ENCODE data around the gene P3H2.

Gene P3H2

DNA sequence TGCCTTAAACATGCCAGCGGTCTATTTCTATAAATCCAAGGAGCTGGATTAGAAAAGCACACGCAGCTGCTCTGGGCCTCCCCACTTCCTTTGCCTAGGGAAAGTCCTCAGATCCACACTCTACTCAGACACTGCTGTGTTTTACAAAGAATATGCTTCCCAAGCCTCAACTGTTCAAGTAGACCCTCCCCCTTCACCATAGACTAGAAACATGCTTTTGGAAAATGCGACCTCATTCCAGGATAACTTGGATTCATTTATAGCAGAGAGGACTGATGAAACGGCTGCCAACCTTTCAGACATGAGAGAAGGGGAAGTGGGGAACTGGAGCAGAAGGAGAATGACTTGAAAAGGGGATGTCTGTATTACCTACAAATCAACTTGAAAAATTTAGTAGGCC, 64.0 kb downstream of the P3H2 start:
- DNase-seq: no peak

DNA sequence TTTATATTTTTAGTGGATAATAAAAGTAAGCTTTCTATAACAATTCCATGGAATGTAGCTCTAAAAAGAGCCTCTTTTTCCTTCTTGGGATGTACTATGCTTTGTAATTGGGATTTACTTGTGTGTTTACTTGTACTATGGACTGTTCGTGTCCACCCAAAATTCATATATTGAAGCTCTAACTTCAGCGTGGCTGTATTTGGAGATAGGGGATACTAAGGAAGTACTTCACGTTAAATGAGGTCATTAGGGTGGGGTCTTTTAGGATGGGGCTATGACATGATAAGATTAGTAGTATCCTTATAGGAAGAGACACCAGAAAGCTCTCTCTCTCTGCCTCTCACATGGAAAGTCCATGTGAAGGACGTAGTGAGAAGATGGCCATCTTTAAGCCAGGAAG, 64.9 kb downstream of the P3H2 start:
- no peaks in the 10 kb centered on the region for H3K79me2 ChIP-seq (ENCODE audit: insufficient read depth, low read length)
- H3K27me3 ChIP-seq (ENCODE audit: insufficient read depth, low read length, poor library complexity): no peaks in the 10 kb centered on the region
- no peak overlapping the region for H3K27ac ChIP-seq (ENCODE audit: low read length)
- DNase-seq (no peak), ATAC-seq (ENCODE audit: insufficient read depth, low read depth) (no peak)
- H3K9ac ChIP-seq (ENCODE audit: low read depth, low read length): no peak overlapping the region
- no peaks in the 10 kb centered on the region for H4K20me1 ChIP-seq (ENCODE audit: insufficient read depth, low read length)
- no peak overlapping the region for H3K4me2 ChIP-seq (ENCODE audit: insufficient read depth, low read length)
- TF ChIP-seq EZH2 (IDR thresholded peaks at IDR 0.05; ENCODE audit: borderline replicate concordance, low read depth, low read length, severe bottlenecking): no peak
- TF ChIP-seq, protein P1, sequence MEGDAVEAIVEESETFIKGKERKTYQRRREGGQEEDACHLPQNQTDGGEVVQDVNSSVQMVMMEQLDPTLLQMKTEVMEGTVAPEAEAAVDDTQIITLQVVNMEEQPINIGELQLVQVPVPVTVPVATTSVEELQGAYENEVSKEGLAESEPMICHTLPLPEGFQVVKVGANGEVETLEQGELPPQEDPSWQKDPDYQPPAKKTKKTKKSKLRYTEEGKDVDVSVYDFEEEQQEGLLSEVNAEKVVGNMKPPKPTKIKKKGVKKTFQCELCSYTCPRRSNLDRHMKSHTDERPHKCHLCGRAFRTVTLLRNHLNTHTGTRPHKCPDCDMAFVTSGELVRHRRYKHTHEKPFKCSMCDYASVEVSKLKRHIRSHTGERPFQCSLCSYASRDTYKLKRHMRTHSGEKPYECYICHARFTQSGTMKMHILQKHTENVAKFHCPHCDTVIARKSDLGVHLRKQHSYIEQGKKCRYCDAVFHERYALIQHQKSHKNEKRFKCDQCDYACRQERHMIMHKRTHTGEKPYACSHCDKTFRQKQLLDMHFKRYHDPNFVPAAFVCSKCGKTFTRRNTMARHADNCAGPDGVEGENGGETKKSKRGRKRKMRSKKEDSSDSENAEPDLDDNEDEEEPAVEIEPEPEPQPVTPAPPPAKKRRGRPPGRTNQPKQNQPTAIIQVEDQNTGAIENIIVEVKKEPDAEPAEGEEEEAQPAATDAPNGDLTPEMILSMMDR (IDR thresholded peaks at IDR 0.05; ENCODE audit: borderline replicate concordance, extremely low read depth, low read length, poor library complexity, severe bottlenecking): no peak
- no peak overlapping the region for H2AFZ ChIP-seq (ENCODE audit: low read depth, low read length)
- no peaks in the 10 kb centered on the region for H3K9me3 ChIP-seq (ENCODE audit: insufficient read depth, low read length, severe bottlenecking)
- no peaks in the 10 kb centered on the region for H3K4me1 ChIP-seq (ENCODE audit: insufficient read depth, low read length)
- H3K4me3 ChIP-seq (ENCODE audit: low read depth in 1 of 2, low read length in 2 of 2): no peak overlapping the region
- no peaks in the 10 kb centered on the region for H3K36me3 ChIP-seq (ENCODE audit: insufficient read depth, low read length)

More for the DNA sequence above, 64.0 kb downstream of the P3H2 start:
- H3K27me3 ChIP-seq (ENCODE audit: insufficient read depth, low read length, poor library complexity): no peaks in the 10 kb centered on the region
- ATAC-seq (ENCODE audit: insufficient read depth, low read depth): no peak
- no peak overlapping the region for H3K27ac ChIP-seq (ENCODE audit: low read length)
- H3K36me3 ChIP-seq (ENCODE audit: insufficient read depth, low read length): no peaks in the 10 kb centered on the region
- H3K4me1 ChIP-seq (ENCODE audit: insufficient read depth, low read length): no peaks in the 10 kb centered on the region
- TF ChIP-seq, protein P1 (IDR thresholded peaks at IDR 0.05; ENCODE audit: borderline replicate concordance, extremely low read depth, low read length, poor library complexity, severe bottlenecking): no peak
- TF ChIP-seq EZH2 (IDR thresholded peaks at IDR 0.05; ENCODE audit: borderline replicate concordance, low read depth, low read length, severe bottlenecking): no peak
- H3K4me3 ChIP-seq (ENCODE audit: low read depth in 1 of 2, low read length in 2 of 2): no peak overlapping the region
- no peak overlapping the region for H3K9ac ChIP-seq (ENCODE audit: low read depth, low read length)
- H3K9me3 ChIP-seq (ENCODE audit: insufficient read depth, low read length, severe bottlenecking): no peaks in the 10 kb centered on the region
- H3K79me2 ChIP-seq (ENCODE audit: insufficient read depth, low read length): no peaks in the 10 kb centered on the region
- H3K4me2 ChIP-seq (ENCODE audit: insufficient read depth, low read length): no peak overlapping the region
- no peaks in the 10 kb centered on the region for H4K20me1 ChIP-seq (ENCODE audit: insufficient read depth, low read length)
- H2AFZ ChIP-seq (ENCODE audit: low read depth, low read length): no peak overlapping the region

DNA sequence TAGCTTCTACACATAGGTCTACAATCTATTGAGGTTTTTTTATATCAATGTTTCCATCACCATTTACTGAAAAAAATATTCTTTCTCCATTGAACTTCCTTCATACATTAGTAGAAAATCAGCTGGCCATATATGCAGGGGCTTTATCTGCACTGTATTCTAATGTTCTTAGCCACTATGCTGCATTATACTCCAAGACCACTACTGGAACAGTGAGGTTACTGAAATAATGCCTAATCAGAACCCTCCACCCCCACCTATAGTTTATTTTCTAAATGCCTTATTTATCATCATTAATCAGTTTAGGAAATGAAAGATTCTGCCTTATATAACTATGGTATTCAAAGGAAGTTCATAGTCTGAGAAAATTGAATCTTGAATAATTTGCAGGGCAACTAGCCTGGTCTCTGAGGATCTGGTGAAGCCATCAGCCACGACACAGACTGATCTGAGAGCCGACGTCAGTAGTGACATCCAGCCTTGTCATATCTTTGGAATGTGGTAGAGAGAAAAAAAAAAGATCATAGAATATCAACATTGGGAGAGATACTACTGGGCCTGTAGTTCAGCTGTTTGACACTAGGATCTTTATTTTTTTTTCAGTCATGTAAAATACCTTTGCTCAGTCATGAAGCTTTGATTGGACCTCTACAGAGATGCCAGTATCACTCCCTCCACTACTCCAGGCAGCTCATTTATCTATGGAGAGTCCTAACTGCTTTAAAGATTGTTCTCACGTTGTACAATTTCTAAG, 66.6 kb downstream of the P3H2 start:
- no peak overlapping the region for H3K4me2 ChIP-seq (ENCODE audit: insufficient read depth, low read length)
- DNase-seq (no peak), ATAC-seq (ENCODE audit: insufficient read depth, low read depth) (no peak)
- no peaks in the 10 kb centered on the region for H3K79me2 ChIP-seq (ENCODE audit: insufficient read depth, low read length)
- no peaks in the 10 kb centered on the region for H3K4me1 ChIP-seq (ENCODE audit: insufficient read depth, low read length)
- TF ChIP-seq, protein P1 (IDR thresholded peaks at IDR 0.05; ENCODE audit: borderline replicate concordance, extremely low read depth, low read length, poor library complexity, severe bottlenecking): no peak
- no peak for TF ChIP-seq EZH2 (IDR thresholded peaks at IDR 0.05; ENCODE audit: borderline replicate concordance, low read depth, low read length, severe bottlenecking)
- H3K27me3 ChIP-seq (ENCODE audit: insufficient read depth, low read length, poor library complexity): no peaks in the 10 kb centered on the region
- no peak overlapping the region for H3K9ac ChIP-seq (ENCODE audit: low read depth, low read length)
- H3K9me3 ChIP-seq (ENCODE audit: insufficient read depth, low read length, severe bottlenecking): no peaks in the 10 kb centered on the region
- no peaks in the 10 kb centered on the region for H4K20me1 ChIP-seq (ENCODE audit: insufficient read depth, low read length)
- H3K4me3 ChIP-seq (ENCODE audit: low read depth in 1 of 2, low read length in 2 of 2): no peak overlapping the region
- H3K27ac ChIP-seq (ENCODE audit: low read length): no peak overlapping the region
- H3K36me3 ChIP-seq (ENCODE audit: insufficient read depth, low read length): no peaks in the 10 kb centered on the region
- no peak overlapping the region for H2AFZ ChIP-seq (ENCODE audit: low read depth, low read length)
